Tibial artery (tissue), 4 donors: Measurements from ENCODE around the gene RNGTT.

ENCODE experiments used
- DNase-seq, 2 donors: peaks; one replicate each; pipeline ENCODE4 v3.0.0-alpha.2; 2019
- H3K27ac ChIP-seq, 2 donors: fragments of 200-600 bp; sonication (generic) in 1 of 2; 1 replicate in 1 of 2; 2 replicates in 1 of 2; pipeline ENCODE4 v1.5.1; 2018 to 2019; ENCODE audit warnings: mild to moderate bottlenecking in 1 of 2
- H3K27me3 ChIP-seq, 2 donors: fragments of 200-600 bp; sonication (generic) in 1 of 2; one replicate each; pipeline versions ENCODE4 v1.5.1 to v1.6.0; 2016 to 2019
- H3K36me3 ChIP-seq, 3 donors: fragments of 200-600 bp; sonication (generic) in 2 of 3; one replicate each; pipeline ENCODE4 v1.5.1; 2016 to 2019; ENCODE audit warnings: mild to moderate bottlenecking in 2 of 3
- H3K4me1 ChIP-seq, 4 donors: fragments of 200-600 bp; sonication (generic) in 2 of 4; 1 replicate in 3 of 4; 2 replicates in 1 of 4; pipeline ENCODE4 v1.5.1; 2016 to 2019
- H3K4me3 ChIP-seq, 2 donors: fragments of 200-600 bp; sonication (generic) in 1 of 2; 1 replicate in 1 of 2; 2 replicates in 1 of 2; pipeline ENCODE4 v1.5.1; 2018 to 2019; ENCODE audit warnings: mild to moderate bottlenecking in 2 of 2
- H3K9me3 ChIP-seq, 3 donors: fragments of 200-600 bp; sonication (generic) in 1 of 3; one replicate each; pipeline ENCODE4 v1.5.1; 2016 to 2019
- intact Hi-C: fragments of 100-400 bp; cut with DNase I; formaldehyde crosslinking; loops from one replicate; pipeline ENCODE4 v1.15.0; 2023; ENCODE audit warnings: low total_unique reads
- TF ChIP-seq, protein P1 (sequence below), 2 experiments: fragments of 200-600 bp in 1 of 2; fragments of 450-650 bp in 1 of 2; IDR thresholded peaks; one replicate each; pipeline ENCODE4 v1.5.1; 2017 to 2019; ENCODE audit warnings: antibody characterized with exemption in 2 of 2, mild to moderate bottlenecking in 1 of 2, moderate library complexity in 1 of 2

Gene RNGTT

GRCh38 chr6:88843040-88843439 is 120.4 kb downstream of the RNGTT start:
- Histone ChIP-seq H3K36me3 (no peaks in the 10 kb centered on the region), H3K27me3 (no peaks in the 10 kb centered on the region), H3K4me3 (peak overlapping the region in 1 of 2 donors; percentile 7), H3K27ac (peak overlapping the region; percentile 73 to 76), H3K4me1 (peaks cover 0 to 40% (median 11%) of the 10 kb centered on the region in 4 donors), H3K9me3 (no peaks in the 10 kb centered on the region)
- TF ChIP-seq, protein P1, sequence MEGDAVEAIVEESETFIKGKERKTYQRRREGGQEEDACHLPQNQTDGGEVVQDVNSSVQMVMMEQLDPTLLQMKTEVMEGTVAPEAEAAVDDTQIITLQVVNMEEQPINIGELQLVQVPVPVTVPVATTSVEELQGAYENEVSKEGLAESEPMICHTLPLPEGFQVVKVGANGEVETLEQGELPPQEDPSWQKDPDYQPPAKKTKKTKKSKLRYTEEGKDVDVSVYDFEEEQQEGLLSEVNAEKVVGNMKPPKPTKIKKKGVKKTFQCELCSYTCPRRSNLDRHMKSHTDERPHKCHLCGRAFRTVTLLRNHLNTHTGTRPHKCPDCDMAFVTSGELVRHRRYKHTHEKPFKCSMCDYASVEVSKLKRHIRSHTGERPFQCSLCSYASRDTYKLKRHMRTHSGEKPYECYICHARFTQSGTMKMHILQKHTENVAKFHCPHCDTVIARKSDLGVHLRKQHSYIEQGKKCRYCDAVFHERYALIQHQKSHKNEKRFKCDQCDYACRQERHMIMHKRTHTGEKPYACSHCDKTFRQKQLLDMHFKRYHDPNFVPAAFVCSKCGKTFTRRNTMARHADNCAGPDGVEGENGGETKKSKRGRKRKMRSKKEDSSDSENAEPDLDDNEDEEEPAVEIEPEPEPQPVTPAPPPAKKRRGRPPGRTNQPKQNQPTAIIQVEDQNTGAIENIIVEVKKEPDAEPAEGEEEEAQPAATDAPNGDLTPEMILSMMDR (IDR thresholded peaks at IDR 0.05): no peak
- DNase-seq: no peak
- intact Hi-C loops: no loop called here

GRCh38 chr6:88842320-88842719 is 121.1 kb downstream of the RNGTT start:
- peak overlapping the region; percentile 73 to 76 for H3K27ac ChIP-seq
- TF ChIP-seq, protein P1 (IDR thresholded peaks at IDR 0.05): no peak
- peaks cover 0 to 43% (median 11%) of the 10 kb centered on the region in 4 donors for H3K4me1 ChIP-seq
- no peaks in the 10 kb centered on the region for H3K36me3 ChIP-seq
- no peak for DNase-seq
- no peaks in the 10 kb centered on the region for H3K9me3 ChIP-seq
- no peak overlapping the region for H3K4me3 ChIP-seq
- intact Hi-C loops: no loop called here
- H3K27me3 ChIP-seq: no peaks in the 10 kb centered on the region

DNA sequence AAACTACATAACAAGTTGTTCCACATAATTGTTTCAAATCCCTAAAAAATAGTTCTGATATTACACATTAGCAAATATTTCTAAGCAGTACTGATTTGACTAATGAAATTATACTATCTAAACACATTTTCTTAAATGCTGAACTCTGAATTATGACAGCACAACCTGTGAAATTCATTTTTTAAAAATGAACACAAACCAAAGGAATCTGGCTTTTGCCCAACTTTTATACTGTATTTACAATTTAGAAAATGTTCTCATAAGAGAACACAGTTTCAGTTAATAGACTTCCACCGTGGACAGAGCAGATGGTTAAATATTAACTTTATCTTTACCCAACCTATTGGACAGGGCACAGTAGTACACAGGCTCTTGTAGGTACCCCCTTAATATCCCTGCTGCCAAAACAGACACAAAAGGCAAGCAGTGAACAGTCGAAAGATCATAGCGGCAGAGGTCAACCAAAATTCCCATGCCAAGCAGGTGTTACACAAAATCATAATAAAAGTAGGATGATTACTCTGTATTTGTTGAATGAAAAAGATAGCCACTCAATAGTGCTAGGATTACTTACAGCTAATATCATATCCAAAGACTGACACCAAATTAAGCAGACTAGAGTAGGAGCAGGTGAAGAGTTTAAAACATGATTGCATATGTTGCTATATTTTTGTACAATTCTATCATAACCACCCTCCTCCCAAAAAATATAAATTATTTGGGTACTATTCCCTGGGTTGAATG is 122.5 kb downstream of the RNGTT start:
- H3K36me3 ChIP-seq: no peaks in the 10 kb centered on the region
- H3K4me3 ChIP-seq: no peak overlapping the region
- no peak for DNase-seq
- H3K27me3 ChIP-seq: no peaks in the 10 kb centered on the region
- intact Hi-C loops: no loop called here
- H3K27ac ChIP-seq: peak overlapping the region; percentile 56 to 76
- TF ChIP-seq, protein P1 (IDR thresholded peaks at IDR 0.05): no peak
- peaks cover 0 to 48% (median 11%) of the 10 kb centered on the region in 4 donors for H3K4me1 ChIP-seq
- no peaks in the 10 kb centered on the region for H3K9me3 ChIP-seq

GRCh38 chr6:88840289-88840688 is 123.1 kb downstream of the RNGTT start:
- DNase-seq: no peak
- TF ChIP-seq, protein P1 (IDR thresholded peaks at IDR 0.05): no peak
- Histone ChIP-seq H3K36me3 (no peaks in the 10 kb centered on the region), H3K9me3 (no peaks in the 10 kb centered on the region), H3K4me3 (no peak overlapping the region), H3K27me3 (no peaks in the 10 kb centered on the region), H3K27ac (peak overlapping the region; percentile 56 to 76), H3K4me1 (peaks cover 0 to 48% (median 11%) of the 10 kb centered on the region in 4 donors)
- intact Hi-C loops: no loop called here

DNA sequence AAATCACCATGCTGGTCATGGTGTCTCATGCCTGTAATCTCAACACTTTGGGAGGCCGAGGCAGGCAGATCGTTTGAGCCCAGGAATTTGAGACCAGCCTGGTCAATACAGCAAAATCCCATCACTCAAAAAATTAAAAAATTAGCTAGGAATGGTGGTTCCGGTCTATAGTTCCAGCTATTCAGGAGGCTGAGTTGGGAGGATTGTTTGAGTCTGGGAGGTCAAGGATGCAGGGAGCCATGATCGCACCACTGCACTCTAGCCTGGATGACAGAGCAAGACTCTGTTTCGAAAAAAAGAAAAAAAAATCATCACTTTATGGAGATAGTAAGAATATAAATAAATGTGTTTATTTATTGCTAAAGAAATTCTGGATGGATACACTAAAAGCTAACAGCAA is 124.1 kb downstream of the RNGTT start:
- Histone ChIP-seq H3K4me1 (peaks cover 0 to 48% (median 11%) of the 10 kb centered on the region in 4 donors), H3K36me3 (no peaks in the 10 kb centered on the region), H3K27ac (no peak overlapping the region), H3K9me3 (no peaks in the 10 kb centered on the region), H3K27me3 (no peaks in the 10 kb centered on the region), H3K4me3 (no peak overlapping the region)
- no peak for DNase-seq
- intact Hi-C loops: no loop called here
- TF ChIP-seq, protein P1 (IDR thresholded peaks at IDR 0.05): no peak
